Activated CD8-positive, alpha-beta T cell treated with anti-CD3 and anti-CD28 coated beads for 36 hours (primary cell): ENCODE measurements around the gene EVC2. TPM values are rescaled to one million over a fixed set of nuclear protein-coding genes. Genes with fewer than 3 reads are reported as not detected.

ENCODE experiments used
- ATAC-seq: fragments of 200-7000 bp; cut with Tn5 transposase; one replicate; pipeline ENCODE4 v1.10.0; 2021; ENCODE audit warnings: mild to moderate bottlenecking, moderate library complexity
- CTCF ChIA-PET: fragments of 350-600 bp; sonication (Branson Sonifier 250); formaldehyde crosslinking; loops from one replicate; lab custom pipeline; 2021; ENCODE audit warnings: antibody characterized with exemption; lab: Charles Lee
- POLR2A ChIA-PET: fragments of 350-600 bp; sonication (Branson Sonifier 250); formaldehyde crosslinking; loops from one replicate; lab custom pipeline; 2021; ENCODE audit warnings: antibody characterized with exemption; lab: Charles Lee
- DNase-seq: peaks from one replicate; pipeline ENCODE4 v3.0.0-alpha.2; 2020
- H3K27ac Mint-ChIP-seq: one replicate; pipeline ENCODE4 v1.8.0; 2021; ENCODE audit warnings: mild to moderate bottlenecking, mixed read lengths
- H3K27me3 Mint-ChIP-seq: one replicate; pipeline ENCODE4 v1.8.0; 2021; ENCODE audit warnings: mixed read lengths
- H3K36me3 Mint-ChIP-seq: one replicate; pipeline ENCODE4 v1.8.0; 2021; ENCODE audit warnings: low read depth, mixed read lengths
- H3K4me1 Mint-ChIP-seq: one replicate; pipeline ENCODE4 v1.8.0; 2021; ENCODE audit warnings: low read depth, mixed read lengths
- H3K4me3 Mint-ChIP-seq: one replicate; pipeline ENCODE4 v1.8.0; 2021; ENCODE audit warnings: mild to moderate bottlenecking, moderate library complexity, mixed read lengths
- H3K9me3 Mint-ChIP-seq: one replicate; pipeline ENCODE4 v1.8.0; 2021; ENCODE audit warnings: mixed read lengths
- intact Hi-C: fragments of 100-400 bp; cut with micrococcal nuclease; formaldehyde crosslinking; loops from one replicate; pipeline ENCODE4 v1.10.0; 2022
- total RNA-seq, 2 experiments: library from RNA; stranded (reverse); gene quantifications; one replicate each; pipeline ENCODE4 v1.2.3, GENCODE V29; 2021
- TF ChIP-seq, protein P1 (sequence below): fragments of 200-600 bp; IDR thresholded peaks from one replicate; pipeline ENCODE4 v1.8.0; 2022; ENCODE audit warnings: antibody characterized with exemption, mild to moderate bottlenecking

Gene EVC2, protein sequence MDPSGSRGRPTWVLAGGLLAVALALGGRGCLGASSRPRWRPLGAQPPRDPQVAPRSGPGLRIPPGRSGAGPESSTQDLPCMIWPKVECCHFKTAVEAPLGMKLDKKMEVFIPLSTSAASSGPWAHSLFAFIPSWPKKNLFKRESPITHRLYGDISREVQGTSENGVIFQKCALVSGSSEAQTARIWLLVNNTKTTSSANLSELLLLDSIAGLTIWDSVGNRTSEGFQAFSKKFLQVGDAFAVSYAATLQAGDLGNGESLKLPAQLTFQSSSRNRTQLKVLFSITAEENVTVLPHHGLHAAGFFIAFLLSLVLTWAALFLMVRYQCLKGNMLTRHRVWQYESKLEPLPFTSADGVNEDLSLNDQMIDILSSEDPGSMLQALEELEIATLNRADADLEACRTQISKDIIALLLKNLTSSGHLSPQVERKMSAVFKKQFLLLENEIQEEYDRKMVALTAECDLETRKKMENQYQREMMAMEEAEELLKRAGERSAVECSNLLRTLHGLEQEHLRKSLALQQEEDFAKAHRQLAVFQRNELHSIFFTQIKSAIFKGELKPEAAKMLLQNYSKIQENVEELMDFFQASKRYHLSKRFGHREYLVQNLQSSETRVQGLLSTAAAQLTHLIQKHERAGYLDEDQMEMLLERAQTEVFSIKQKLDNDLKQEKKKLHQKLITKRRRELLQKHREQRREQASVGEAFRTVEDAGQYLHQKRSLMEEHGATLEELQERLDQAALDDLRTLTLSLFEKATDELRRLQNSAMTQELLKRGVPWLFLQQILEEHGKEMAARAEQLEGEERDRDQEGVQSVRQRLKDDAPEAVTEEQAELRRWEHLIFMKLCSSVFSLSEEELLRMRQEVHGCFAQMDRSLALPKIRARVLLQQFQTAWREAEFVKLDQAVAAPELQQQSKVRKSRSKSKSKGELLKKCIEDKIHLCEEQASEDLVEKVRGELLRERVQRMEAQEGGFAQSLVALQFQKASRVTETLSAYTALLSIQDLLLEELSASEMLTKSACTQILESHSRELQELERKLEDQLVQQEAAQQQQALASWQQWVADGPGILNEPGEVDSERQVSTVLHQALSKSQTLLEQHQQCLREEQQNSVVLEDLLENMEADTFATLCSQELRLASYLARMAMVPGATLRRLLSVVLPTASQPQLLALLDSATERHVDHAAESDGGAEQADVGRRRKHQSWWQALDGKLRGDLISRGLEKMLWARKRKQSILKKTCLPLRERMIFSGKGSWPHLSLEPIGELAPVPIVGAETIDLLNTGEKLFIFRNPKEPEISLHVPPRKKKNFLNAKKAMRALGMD
- 1 to 10 TPM in 1 of 2 experiments, under 1 TPM in 1; 0.83 to 1.3 TPM for total RNA-seq

DNA sequence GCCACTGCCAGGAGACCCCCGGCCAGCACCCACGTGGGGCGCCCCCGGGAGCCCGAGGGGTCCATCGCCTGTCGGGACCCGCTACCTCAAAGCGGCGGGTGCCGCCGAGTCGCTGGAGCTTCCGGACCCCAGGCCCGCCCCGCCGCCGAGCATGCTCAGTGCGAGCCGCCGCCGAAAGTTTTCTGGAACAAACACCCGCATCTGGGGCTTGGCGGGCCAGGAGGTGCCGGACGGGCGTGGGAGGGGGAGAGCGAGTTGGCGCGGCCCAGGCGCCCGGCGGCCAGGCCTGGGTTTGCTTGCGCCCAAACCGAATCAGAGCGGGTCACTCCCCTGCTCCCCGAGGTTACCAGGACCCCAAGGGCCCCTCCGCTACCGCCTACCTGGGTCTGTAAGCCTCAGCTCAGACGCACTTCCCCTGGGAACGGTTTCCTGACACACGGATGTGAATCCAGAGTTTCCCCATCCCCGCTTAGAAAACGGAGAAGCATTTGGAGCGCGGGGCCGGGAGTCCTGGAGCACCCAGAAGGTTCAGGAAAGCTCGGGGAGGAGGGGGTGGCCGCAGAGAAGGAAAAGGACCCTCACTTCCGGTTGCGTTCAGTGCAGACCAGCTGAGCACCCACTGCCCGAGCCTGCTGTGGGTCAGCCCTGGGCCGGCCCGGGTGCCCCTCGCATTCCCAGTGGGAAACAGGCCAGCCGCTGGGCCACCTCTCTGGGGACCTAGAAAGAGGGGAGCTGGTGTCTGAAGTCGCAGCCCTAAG lies at the start of gene EVC2:
Gene EVC2 (minus strand): TSS at position 111 of the 758 bp plus-strand sequence. CDS start 46 bp downstream, at position 65.
- TF ChIP-seq, protein P1, sequence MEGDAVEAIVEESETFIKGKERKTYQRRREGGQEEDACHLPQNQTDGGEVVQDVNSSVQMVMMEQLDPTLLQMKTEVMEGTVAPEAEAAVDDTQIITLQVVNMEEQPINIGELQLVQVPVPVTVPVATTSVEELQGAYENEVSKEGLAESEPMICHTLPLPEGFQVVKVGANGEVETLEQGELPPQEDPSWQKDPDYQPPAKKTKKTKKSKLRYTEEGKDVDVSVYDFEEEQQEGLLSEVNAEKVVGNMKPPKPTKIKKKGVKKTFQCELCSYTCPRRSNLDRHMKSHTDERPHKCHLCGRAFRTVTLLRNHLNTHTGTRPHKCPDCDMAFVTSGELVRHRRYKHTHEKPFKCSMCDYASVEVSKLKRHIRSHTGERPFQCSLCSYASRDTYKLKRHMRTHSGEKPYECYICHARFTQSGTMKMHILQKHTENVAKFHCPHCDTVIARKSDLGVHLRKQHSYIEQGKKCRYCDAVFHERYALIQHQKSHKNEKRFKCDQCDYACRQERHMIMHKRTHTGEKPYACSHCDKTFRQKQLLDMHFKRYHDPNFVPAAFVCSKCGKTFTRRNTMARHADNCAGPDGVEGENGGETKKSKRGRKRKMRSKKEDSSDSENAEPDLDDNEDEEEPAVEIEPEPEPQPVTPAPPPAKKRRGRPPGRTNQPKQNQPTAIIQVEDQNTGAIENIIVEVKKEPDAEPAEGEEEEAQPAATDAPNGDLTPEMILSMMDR, result no peak
- no peak within 1 kb of the TSS for H3K27ac Mint-ChIP-seq
- peak within 1 kb of the TSS; percentile 48 for H3K4me3 Mint-ChIP-seq
- peaks cover 41% of the 10 kb centered on the region for H3K27me3 Mint-ChIP-seq
- ATAC-seq (peak; percentile 28), DNase-seq (peak; percentile 52)
- ChIA-PET POLR2A (no interaction called here), CTCF (no interaction called here)
- H3K36me3 Mint-ChIP-seq, result no peaks in the 10 kb centered on the region
- peaks cover 4% of the 10 kb centered on the region for H3K9me3 Mint-ChIP-seq
- intact Hi-C loops, result no loop called here
- H3K4me1 Mint-ChIP-seq, result peaks cover 22% of the 10 kb centered on the region

DNA sequence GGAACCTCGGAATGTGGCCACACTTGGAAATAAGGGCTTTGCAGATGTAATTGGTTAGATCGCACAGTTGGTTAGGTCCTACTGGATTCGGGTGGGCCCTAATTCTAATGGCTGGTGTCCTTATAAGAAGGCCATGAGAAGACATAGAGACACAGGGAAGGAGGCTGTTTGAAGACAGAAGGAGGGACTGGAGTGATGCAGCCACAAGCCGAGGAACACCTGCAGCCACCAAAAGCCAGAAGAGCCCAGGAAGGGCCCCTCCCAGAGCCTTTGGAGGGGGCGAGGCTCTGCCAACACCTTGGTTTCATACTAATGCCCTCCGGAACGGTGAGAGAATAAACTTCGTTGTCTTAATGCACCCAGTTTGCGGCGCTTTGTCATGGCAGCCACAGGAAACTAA lies 49.6 kb upstream of the EVC2 start:
- TF ChIP-seq, protein P1, result no peak
- Mint-ChIP-seq H3K4me3 (no peak overlapping the region), H3K27me3 (no peaks in the 10 kb centered on the region), H3K9me3 (no peaks in the 10 kb centered on the region), H3K36me3 (no peaks in the 10 kb centered on the region), H3K27ac (no peak overlapping the region), H3K4me1 (peaks cover 5% of the 10 kb centered on the region)
- intact Hi-C loops, result loop anchor here (1.0 kb wide), 1 partner anchor 12 kb away; no protein-coding TSS in a partner anchor
- ChIA-PET CTCF (no interaction called here), POLR2A (no interaction called here)
- ATAC-seq, result no peak
- no peak for DNase-seq

- no peaks in the 10 kb centered on the region for H3K36me3 Mint-ChIP-seq
- CTCF ChIA-PET, result no interaction called here
- H3K4me1 Mint-ChIP-seq, result peaks cover 5% of the 10 kb centered on the region
- H3K9me3 Mint-ChIP-seq, result no peaks in the 10 kb centered on the region
- DNase-seq (no peak), ATAC-seq (no peak)
- TF ChIP-seq, protein P1, result no peak
- no peak overlapping the region for H3K4me3 Mint-ChIP-seq
- no peak overlapping the region for H3K27ac Mint-ChIP-seq
- no peaks in the 10 kb centered on the region for H3K27me3 Mint-ChIP-seq
- POLR2A ChIA-PET, result no interaction called here
- intact Hi-C loops, result no loop called here
Measured at GRCh38 chr4:5757536-5757935, 49.2 kb upstream of the EVC2 start.

DNA sequence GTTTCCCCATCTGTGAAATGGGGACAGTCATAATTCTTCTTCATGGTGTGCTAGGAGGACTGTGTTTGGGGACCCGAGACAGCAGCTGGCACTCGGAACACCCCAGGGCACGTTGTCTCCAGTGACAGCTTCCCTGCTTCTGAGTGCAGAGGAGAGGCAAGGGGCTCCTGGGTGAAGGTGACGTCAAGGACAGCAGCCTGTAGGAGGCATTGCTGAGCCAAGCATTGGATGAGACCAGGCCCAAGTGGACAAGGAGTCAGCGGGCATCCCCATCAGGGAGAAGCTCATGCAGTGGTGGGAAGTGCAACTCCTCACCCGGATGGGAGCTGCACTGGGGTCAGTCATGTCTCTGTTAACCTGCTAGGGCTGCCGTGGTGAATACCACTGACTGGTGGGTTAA lies 48.7 kb upstream of the EVC2 start:
- POLR2A ChIA-PET, result no interaction called here
- ATAC-seq (no peak), DNase-seq (no peak)
- H3K4me1 Mint-ChIP-seq, result peaks cover 5% of the 10 kb centered on the region
- CTCF ChIA-PET, result no interaction called here
- TF ChIP-seq, protein P1, result no peak
- intact Hi-C loops, result no loop called here
- no peaks in the 10 kb centered on the region for H3K36me3 Mint-ChIP-seq
- H3K27me3 Mint-ChIP-seq, result no peaks in the 10 kb centered on the region
- no peak overlapping the region for H3K4me3 Mint-ChIP-seq
- H3K27ac Mint-ChIP-seq, result no peak overlapping the region
- no peaks in the 10 kb centered on the region for H3K9me3 Mint-ChIP-seq
